Ovary (tissue), 3 donors: Measurements from ENCODE around the gene ATN1.

Experiments used
- CTCF ChIP-seq, 3 donors: fragments of 450-650 bp in 2 of 3; fragments of 200-600 bp in 1 of 3; IDR thresholded peaks; one replicate each; pipeline versions ENCODE4 v1.5.1 to v1.8.0; 2016 to 2022; ENCODE audit warnings: antibody characterized with exemption in 3 of 3, mild to moderate bottlenecking in 1 of 3
- POLR2A ChIP-seq: fragments of 450-650 bp; IDR thresholded peaks from one replicate; pipeline ENCODE4 v1.6.1; 2017; ENCODE audit warnings: antibody characterized with exemption, mild to moderate bottlenecking, moderate library complexity
- donor health status: DM: no; HTN: no; CAD: no.

DNA sequence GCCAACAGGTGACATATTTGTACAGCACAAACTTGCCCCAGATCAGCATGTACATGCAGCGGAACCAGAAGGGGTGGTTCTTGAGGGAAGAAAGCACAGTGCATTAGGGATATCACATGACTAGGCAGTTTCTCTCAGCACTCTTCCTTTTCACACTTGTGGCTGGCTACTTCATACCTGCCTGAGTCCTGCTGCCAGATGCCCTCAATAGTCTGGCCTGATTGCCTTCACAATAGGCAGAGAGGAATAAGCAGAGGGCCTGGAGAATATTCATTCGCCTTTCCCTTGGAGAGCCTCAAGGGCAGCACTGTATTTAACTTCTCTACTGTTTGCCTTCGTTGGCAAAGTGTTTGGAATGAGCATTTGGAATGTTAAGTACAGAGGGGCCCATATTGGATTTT lies 50.9 kb downstream of the ATN1 start:
- TF ChIP-seq CTCF (IDR thresholded peaks at IDR 0.05) (no peak), POLR2A (no peak)
